IMR-90 (cell line): Measurements from ENCODE around the gene RAI2. TPM values are rescaled to one million over a fixed set of nuclear protein-coding genes. Genes with fewer than 3 reads are reported as not detected.

ENCODE experiments used
- ATAC-seq: fragments of 200-7000 bp; cut with Tn5 transposase; 2 replicates; pipeline ENCODE4 v1.9.1; 2020; ENCODE audit warnings: low read depth, mild to moderate bottlenecking, moderate library complexity
- BruUV-seq: library from RNA; stranded (reverse); fragments of 400-500 nt; replicated peaks from 2 replicates; lab custom pipeline; 2021; lab: Mats Ljungman, UMichigan
- CTCF ChIA-PET: fragments of 300-600 bp; formaldehyde crosslinking; extraction: SDS; loops from one replicate; lab custom pipeline; 2021; ENCODE audit warnings: antibody characterized with exemption; lab: Yijun Ruan, JAX
- POLR2A ChIA-PET: fragments of 300-600 bp; sonication (Branson Sonifier 250); formaldehyde crosslinking; loops from one replicate; lab custom pipeline; 2022; ENCODE audit warnings: antibody characterized with exemption; ENCODE audit not compliant: unreplicated experiment; lab: Charles Lee
- DNase-seq: peaks from one replicate; pipeline ENCODE4 v3.0.0; 2013
- H2AFZ ChIP-seq: replicated peaks from 2 replicates; pipeline ENCODE3; 2013; ENCODE audit warnings: low read length, mild to moderate bottlenecking; ENCODE audit not compliant: poor library complexity
- H2AK5ac ChIP-seq: 2 replicates; pipeline ENCODE4 v1.6.1; 2013; ENCODE audit warnings: low read depth, low read length, inconsistent platforms
- H2AK9ac ChIP-seq: replicated peaks from 2 replicates; pipeline ENCODE3; 2013; ENCODE audit warnings: mild to moderate bottlenecking, low read depth, low read length, moderate library complexity; ENCODE audit not compliant: poor library complexity
- H2BK120ac ChIP-seq: 2 replicates; pipeline ENCODE4 v1.6.1; 2013; ENCODE audit warnings: low read depth, low read length, inconsistent platforms
- H2BK15ac ChIP-seq: 3 replicates; pipeline ENCODE4 v1.6.1; 2013; ENCODE audit warnings: low read depth, low read length, inconsistent platforms
- H2BK20ac ChIP-seq: 2 replicates; pipeline ENCODE4 v1.6.1; 2013; ENCODE audit warnings: low read depth, mild to moderate bottlenecking, inconsistent platforms, low read length, moderate library complexity
- H2BK5ac ChIP-seq: 2 replicates; pipeline ENCODE4 v1.6.1; 2013; ENCODE audit warnings: mild to moderate bottlenecking, low read depth, low read length, inconsistent platforms; ENCODE audit not compliant: poor library complexity, severe bottlenecking
- H3K14ac ChIP-seq: replicated peaks from 2 replicates; pipeline ENCODE4 v1.6.1; 2013; ENCODE audit warnings: low read depth, low read length, inconsistent platforms
- H3K18ac ChIP-seq: 2 replicates; pipeline ENCODE4 v1.6.1; 2013; ENCODE audit warnings: low read depth, low read length, control low read depth
- H3K23ac ChIP-seq: 2 replicates; pipeline ENCODE4 v1.6.1; 2013; ENCODE audit warnings: low read depth, low read length, inconsistent platforms
- H3K27ac ChIP-seq: 2 replicates; pipeline ENCODE4 v1.5.1; 2013; ENCODE audit warnings: mild to moderate bottlenecking, control low read depth, low read length; ENCODE audit not compliant: insufficient read depth
- H3K27me3 ChIP-seq: 2 replicates; pipeline ENCODE4 v1.6.1; 2013; ENCODE audit warnings: low read length; ENCODE audit not compliant: control insufficient read depth, insufficient read depth
- H3K36me3 ChIP-seq: 2 replicates; pipeline ENCODE4 v1.6.1; 2013; ENCODE audit warnings: low read length, mixed read lengths; ENCODE audit not compliant: control insufficient read depth, insufficient read depth
- H3K4ac ChIP-seq: 2 replicates; pipeline ENCODE4 v1.6.1; 2013; ENCODE audit warnings: low read depth, low read length, inconsistent platforms
- H3K4me1 ChIP-seq: 2 replicates; pipeline ENCODE4 v1.6.1; 2013; ENCODE audit warnings: low read length, mixed read lengths; ENCODE audit not compliant: control insufficient read depth, insufficient read depth
- H3K4me2 ChIP-seq: 2 replicates; pipeline ENCODE4 v1.6.1; 2013; ENCODE audit warnings: low read depth, mild to moderate bottlenecking, control low read depth, low read length, moderate library complexity
- H3K4me3 ChIP-seq: 2 replicates; pipeline ENCODE4 v1.5.1; 2013; ENCODE audit warnings: low read depth, mild to moderate bottlenecking, control low read depth, low read length, moderate library complexity; ENCODE audit not compliant: insufficient read depth
- H3K56ac ChIP-seq: 2 replicates; pipeline ENCODE4 v1.6.1; 2013; ENCODE audit warnings: low read length, inconsistent platforms; ENCODE audit not compliant: insufficient read depth; ENCODE audit errors: extremely low read depth
- H3K79me1 ChIP-seq, 2 experiments: 2 replicates each; pipeline ENCODE4 v1.6.1; 2013; ENCODE audit warnings: low read length in 2 of 2, inconsistent platforms in 1 of 2, low read depth in 1 of 2
- H3K9ac ChIP-seq: 2 replicates; pipeline ENCODE4 v1.6.1; 2013; ENCODE audit warnings: low read depth, low read length, control low read depth
- H3K9me1 ChIP-seq: 2 replicates; pipeline ENCODE4 v1.6.1; 2013; ENCODE audit warnings: low read length, inconsistent platforms; ENCODE audit not compliant: insufficient read depth
- H3K9me3 ChIP-seq: 2 replicates; pipeline ENCODE4 v1.6.1; 2013; ENCODE audit warnings: low read length; ENCODE audit not compliant: control insufficient read depth, insufficient read depth
- H4K20me1 ChIP-seq: 2 replicates; pipeline ENCODE4 v1.6.1; 2013; ENCODE audit warnings: low read length, inconsistent platforms; ENCODE audit not compliant: insufficient read depth
- H4K5ac ChIP-seq: 2 replicates; pipeline ENCODE4 v1.6.1; 2013; ENCODE audit warnings: mild to moderate bottlenecking, low read depth, low read length, control low read depth
- H4K8ac ChIP-seq, 2 experiments: 2 replicates each; pipeline ENCODE4 v1.6.1; 2013; ENCODE audit warnings: low read depth in 2 of 2, low read length in 2 of 2, control low read depth in 1 of 2, inconsistent platforms in 1 of 2
- H4K91ac ChIP-seq: 2 replicates; pipeline ENCODE4 v1.6.1; 2013; ENCODE audit warnings: low read depth, low read length, inconsistent platforms; ENCODE audit not compliant: insufficient read depth
- BHLHE40 ChIP-seq: fragments of 150-350 bp; IDR thresholded peaks from 2 replicates; pipeline ENCODE4 v1.6.1; 2016; ENCODE audit warnings: mild to moderate bottlenecking, low read depth, low read length
- CEBPB ChIP-seq: IDR thresholded peaks from 2 replicates; pipeline ENCODE4 v1.6.1; 2012; ENCODE audit warnings: low read depth, low read length, improper control_type of control experiment
- CTCF ChIP-seq: conservative IDR thresholded peaks from 2 replicates; pipeline ENCODE4 v1.5.1; 2012; ENCODE audit warnings: mild to moderate bottlenecking, low read depth, low read length, improper control_type of control experiment
- ELK1 ChIP-seq: fragments of 150-350 bp; IDR thresholded peaks from 2 replicates; pipeline ENCODE4 v1.6.1; 2016; ENCODE audit warnings: low read depth, mild to moderate bottlenecking, low read length, moderate library complexity, borderline replicate concordance
- FOS ChIP-seq: fragments of 150-350 bp; IDR thresholded peaks from 2 replicates; pipeline ENCODE4 v1.6.1; 2016; ENCODE audit warnings: low read depth, low read length
- MAZ ChIP-seq: IDR thresholded peaks from 2 replicates; pipeline ENCODE4 v1.6.1; 2012; ENCODE audit warnings: low read depth, mild to moderate bottlenecking, low read length, improper control_type of control experiment, moderate library complexity, borderline replicate concordance
- MXI1 ChIP-seq: IDR thresholded peaks from 2 replicates; pipeline ENCODE4 v1.6.1; 2012; ENCODE audit warnings: low read depth, mild to moderate bottlenecking, low read length, moderate library complexity, borderline replicate concordance
- NFE2L2 ChIP-seq: fragments of 150-350 bp; IDR thresholded peaks from 2 replicates; pipeline ENCODE4 v1.6.1; 2016; ENCODE audit warnings: low read depth, mild to moderate bottlenecking, low read length
- POLR2A ChIP-seq: IDR thresholded peaks from 2 replicates; pipeline ENCODE4 v1.6.1; 2012; ENCODE audit warnings: mild to moderate bottlenecking, low read depth, low read length
- RAD21 ChIP-seq: IDR thresholded peaks from 2 replicates; pipeline ENCODE4 v1.6.1; 2012; ENCODE audit warnings: low read length, improper control_type of control experiment
- RCOR1 ChIP-seq: IDR thresholded peaks from 2 replicates; pipeline ENCODE4 v1.6.1; 2012; ENCODE audit warnings: mild to moderate bottlenecking, low read length, improper control_type of control experiment; ENCODE audit not compliant: insufficient replicate concordance
- SMC3 ChIP-seq: fragments of 150-350 bp; IDR thresholded peaks from 2 replicates; pipeline ENCODE4 v1.6.1; 2016; ENCODE audit warnings: low read depth, mild to moderate bottlenecking, antibody characterized with exemption, low read length, moderate library complexity
- WGBS, 2 experiments: methylation state at CpG; one replicate each; pipeline versions ENCODE4 v1.1.5 to v1.1.7; 2013; ENCODE audit warnings: missing lambda C conversion rate in 2 of 2; ENCODE audit not compliant: insufficient read length in 1 of 2; ENCODE audit errors: extremely low coverage in 2 of 2; 5-methylcytosine and 5-hydroxymethylcytosine counted together
- dilution Hi-C: fragments of 300-500 bp; cut with HindIII; formaldehyde crosslinking; loops from one replicate; pipeline ENCODE4 v1.14.3; 2018; ENCODE audit warnings: low sequenced_read_pairs; ENCODE audit not compliant: unreplicated experiment
- in situ Hi-C: fragments of 300-500 bp; cut with MboI; formaldehyde crosslinking; loops from 3 replicates; pipeline ENCODE4 v1.14.3; 2019; ENCODE audit warnings: low sequenced_read_pairs, inconsistent platforms, mixed read lengths
- intact Hi-C: fragments of 100-400 bp; cut with micrococcal nuclease; formaldehyde crosslinking; loops from 2 replicates; pipeline ENCODE4 v1.10.0; 2022
- polyA plus RNA-seq, 3 experiments: library from polyadenylated mRNA; depleted of rRNA; stranded (reverse); fragments of >200 nt; gene quantifications; 2 replicates each; pipeline ENCODE4 v1.2.3, GENCODE V29; 2012; ENCODE audit warnings: low replicate concordance in 1 of 3
- total RNA-seq: library from RNA; depleted of rRNA; stranded (reverse); fragments of >200 nt; gene quantifications from 2 replicates; pipeline ENCODE4 v1.2.3, GENCODE V29; 2012

RAI2 gene
- total and polyA plus RNA-seq, 2 of the 4 experiments (the other 2 are of a cell fraction): 0.07 TPM; not detected in 1

- Histone ChIP-seq H3K23ac (no peak overlapping the region), H2BK120ac (no peak overlapping the region), H4K20me1 (no peaks in the 10 kb centered on the region), H3K4ac (no peak overlapping the region), H3K56ac (no peak overlapping the region), H2BK20ac (no peak overlapping the region), H3K27me3 (no peaks in the 10 kb centered on the region), H3K14ac (no peak overlapping the region), H3K9me1 (no peaks in the 10 kb centered on the region), H3K79me1 (no peaks in the 10 kb centered on the region), H3K9ac (no peak overlapping the region), H4K5ac (no peak overlapping the region), H3K9me3 (no peaks in the 10 kb centered on the region), H2AFZ (no peak overlapping the region), H4K8ac (no peak overlapping the region), H3K4me1 (no peaks in the 10 kb centered on the region), H4K91ac (no peak overlapping the region), H3K4me2 (no peak overlapping the region), H2AK5ac (no peak overlapping the region), H3K36me3 (no peaks in the 10 kb centered on the region), H3K27ac (no peak overlapping the region), H2BK15ac (no peak overlapping the region), H2BK5ac (no peak overlapping the region), H2AK9ac (no peak overlapping the region), H3K4me3 (no peak overlapping the region), H3K18ac (no peak overlapping the region)
- ATAC-seq (no peak), DNase-seq (no peak)
- no CpG with 5 or more reads among the region's 2 CpGs for WGBS, 2 experiments
- CTCF ChIA-PET: no interaction called here
- intact Hi-C loops: no loop called here
- in situ Hi-C loops: no loop called here
- POLR2A ChIA-PET: no interaction called here
- dilution Hi-C loops: no loop called here
- TF ChIP-seq CEBPB (no peak), SMC3 (no peak), MXI1 (no peak), FOS (no peak), BHLHE40 (no peak), RAD21 (no peak), RCOR1 (no peak), POLR2A (no peak), CTCF (no peak), NFE2L2 (no peak), ELK1 (no peak), MAZ (no peak)
- BruUV-seq: no TSS peak
Measured at GRCh38 chrX:17878028-17878670, 17.1 kb upstream of the RAI2 start.
